HL-60/S4 treated with phorbol 12-myristate 13-acetate at 8.2 ng/mL for 4 days and 3 days (cell line): ENCODE data around the gene VAT1.
"Not testable (repeated sequence)": the region's sequence is repeated elsewhere in the genome, so short reads cannot be mapped to it uniquely, and the experiment has no call there.

Experiments used
- in situ Hi-C: fragments of 300-500 bp; cut with MboI; formaldehyde crosslinking; loops from 2 replicates; pipeline ENCODE4 v1.15.0; 2022; ENCODE audit warnings: low sequenced_read_pairs

VAT1 gene

GRCh38 chr17:43010667-43011308 is 11.4 kb downstream of the VAT1 start:
- in situ Hi-C loops: no loop called here

GRCh38 chr17:43006639-43007551 is 15.3 kb downstream of the VAT1 start, which contains the start of gene IFI35:
Gene IFI35, plus strand, starts transcription at chr17:43006784. Its CDS starts 164 bp downstream, at chr17:43006948.
- in situ Hi-C loops: no loop called here

- in situ Hi-C loops: no loop called here
Measured at GRCh38 chr17:43003542-43004172, 18.5 kb downstream of the VAT1 start.

GRCh38 chr17:43000894-43001293 is 21.3 kb downstream of the VAT1 start:
- in situ Hi-C loops: not testable (repeated sequence)

GRCh38 chr17:42999003-42999525 is 23.1 kb downstream of the VAT1 start:
- in situ Hi-C loops: no loop called here

GRCh38 chr17:42997984-42998938 is 23.9 kb downstream of the VAT1 start, which contains the start of gene RPL27:
Gene RPL27, plus strand, starts transcription at chr17:42998419. Its CDS starts 332 bp downstream, at chr17:42998751.
- in situ Hi-C loops: no loop called here

GRCh38 chr17:42997390-42997983 is 24.7 kb downstream of the VAT1 start:
- in situ Hi-C loops: no loop called here

- in situ Hi-C loops: not testable (repeated sequence)
Measured at GRCh38 chr17:42993913-42994312, 28.3 kb downstream of the VAT1 start.

- in situ Hi-C loops: no loop called here
Measured at GRCh38 chr17:42992872-42993271, 29.3 kb downstream of the VAT1 start.

- in situ Hi-C loops: no loop called here
Measured at GRCh38 chr17:42991471-42991870, 30.7 kb downstream of the VAT1 start.

GRCh38 chr17:42989726-42990652 is 32.2 kb downstream of the VAT1 start:
- in situ Hi-C loops: no loop called here

GRCh38 chr17:42989141-42989540 is 33.0 kb downstream of the VAT1 start:
- in situ Hi-C loops: no loop called here

- in situ Hi-C loops: no loop called here
Measured at GRCh38 chr17:42985225-42985624, 37.0 kb downstream of the VAT1 start.

GRCh38 chr17:42982266-42982665 is 39.9 kb downstream of the VAT1 start:
- in situ Hi-C loops: no loop called here

GRCh38 chr17:42980766-42981397 is 41.3 kb downstream of the VAT1 start:
- in situ Hi-C loops: no loop called here

GRCh38 chr17:42980274-42980765 is 41.9 kb downstream of the VAT1 start, which contains the start of gene RUNDC1:
Gene RUNDC1, plus strand, starts transcription at chr17:42980565. Its CDS starts 12 bp downstream, at chr17:42980577.
- in situ Hi-C loops: no loop called here

GRCh38 chr17:42979511-42980273 is 42.5 kb downstream of the VAT1 start, which contains the start of gene PTGES3L:
Gene PTGES3L, minus strand, starts transcription at chr17:42980080. Its CDS starts 27 bp downstream, at chr17:42980053.
- in situ Hi-C loops: no loop called here
